Progenitor cell of endocrine pancreas (in vitro differentiated cells): ENCODE results near the gene DOCK4. TPM values are rescaled to one million over a fixed set of nuclear protein-coding genes. Genes with fewer than 3 reads are reported as not detected.
A peak's percentile ranks its signal among the peaks of the same experiment; 100 is the strongest.

ENCODE experiments used
- DNase-seq: peaks from one replicate; pipeline ENCODE4 v3.0.0; 2021; ENCODE audit warnings: low spot score; ENCODE audit not compliant: unreplicated experiment
- H3K27ac Mint-ChIP-seq: 2 replicates; pipeline ENCODE4 v1.8.0; 2021; ENCODE audit warnings: mild to moderate bottlenecking, moderate library complexity, mixed read lengths
- H3K27me3 Mint-ChIP-seq: 2 replicates; pipeline ENCODE4 v1.8.0; 2021; ENCODE audit warnings: mixed read lengths
- H3K36me3 Mint-ChIP-seq: 2 replicates; pipeline ENCODE4 v1.8.0; 2022; ENCODE audit warnings: mixed read lengths; ENCODE audit not compliant: insufficient read depth
- H3K4me1 Mint-ChIP-seq: 2 replicates; pipeline ENCODE4 v1.8.0; 2021; ENCODE audit warnings: low read depth, mixed read lengths
- H3K4me3 Mint-ChIP-seq: 2 replicates; pipeline ENCODE4 v1.8.0; 2021; ENCODE audit warnings: low read depth, mild to moderate bottlenecking, moderate library complexity, mixed read lengths
- H3K9me3 Mint-ChIP-seq: 2 replicates; pipeline ENCODE4 v1.8.0; 2021; ENCODE audit warnings: low read depth, mixed read lengths
- CTCF ChIP-seq: fragments of 200-600 bp; sonication (generic); IDR thresholded peaks from one replicate; pipeline ENCODE4 v1.5.0; 2021; ENCODE audit warnings: antibody characterized with exemption, mild to moderate bottlenecking; ENCODE audit not compliant: unreplicated experiment
- long read RNA-seq: library from polyadenylated mRNA; unstranded; transcript quantifications from one replicate; pipeline ENCODE4 v2.0.0, GENCODE V29; 2020
- total RNA-seq: library from RNA; stranded (reverse); gene quantifications from 2 replicates; pipeline ENCODE4 v1.2.1, GENCODE V29; 2021

DOCK4 gene
- 28.8 and 33.8 TPM in 2 replicates for total RNA-seq
- long read RNA-seq, partial matches to known transcripts: 14 of 19 reads
- long read RNA-seq, other reads (novel, unspliced or antisense): 4 of 19 reads

GRCh38 chr7:112206238-112206990 is at the start of gene DOCK4, which contains the start of gene ZNF277:
Gene DOCK4, minus strand, starts transcription at chr7:112206399. Its CDS starts 261 bp downstream, at chr7:112206138.
Gene ZNF277, plus strand, starts transcription at chr7:112206695. Its CDS starts 22 bp downstream, at chr7:112206717.
- Mint-ChIP-seq H3K9me3 (no peaks in the 10 kb centered on the region), H3K4me1 (peaks cover 30% of the 10 kb centered on the region), H3K27ac (peak within 1 kb of the TSS; percentile 98), H3K36me3 (no peaks in the 10 kb centered on the region), H3K4me3 (peak within 1 kb of the TSS; percentile 99), H3K27me3 (no peaks in the 10 kb centered on the region)
- TF ChIP-seq CTCF: no peak
- peak; percentile 99 for DNase-seq

GRCh38 chr7:112255388-112255720 is 49.2 kb upstream of the DOCK4 start:
- Mint-ChIP-seq H3K36me3 (peaks cover 3% of the 10 kb centered on the region), H3K9me3 (peaks cover 3% of the 10 kb centered on the region), H3K4me3 (no peak overlapping the region), H3K27me3 (no peaks in the 10 kb centered on the region), H3K27ac (no peak overlapping the region), H3K4me1 (peaks cover 19% of the 10 kb centered on the region)
- TF ChIP-seq CTCF: no peak
- no peak for DNase-seq

- peaks cover 3% of the 10 kb centered on the region for H3K9me3 Mint-ChIP-seq
- TF ChIP-seq CTCF: no peak
- no peaks in the 10 kb centered on the region for H3K27me3 Mint-ChIP-seq
- H3K4me1 Mint-ChIP-seq: peaks cover 19% of the 10 kb centered on the region
- no peak overlapping the region for H3K27ac Mint-ChIP-seq
- peaks cover 3% of the 10 kb centered on the region for H3K36me3 Mint-ChIP-seq
- H3K4me3 Mint-ChIP-seq: no peak overlapping the region
- DNase-seq: no peak
Observed at GRCh38 chr7:112254709-112255387, 48.6 kb upstream of the DOCK4 start.

- H3K36me3 Mint-ChIP-seq: peaks cover 4% of the 10 kb centered on the region
- H3K4me3 Mint-ChIP-seq: no peak overlapping the region
- DNase-seq: no peak
- peaks cover 3% of the 10 kb centered on the region for H3K9me3 Mint-ChIP-seq
- no peaks in the 10 kb centered on the region for H3K27me3 Mint-ChIP-seq
- no peak overlapping the region for H3K27ac Mint-ChIP-seq
- TF ChIP-seq CTCF: no peak
- H3K4me1 Mint-ChIP-seq: peaks cover 19% of the 10 kb centered on the region
Observed at GRCh38 chr7:112254156-112254555, 48.0 kb upstream of the DOCK4 start.

GRCh38 chr7:112252691-112253090 is 46.5 kb upstream of the DOCK4 start:
- Mint-ChIP-seq H3K36me3 (peaks cover 5% of the 10 kb centered on the region), H3K27me3 (no peaks in the 10 kb centered on the region), H3K9me3 (peaks cover 3% of the 10 kb centered on the region), H3K4me3 (no peak overlapping the region), H3K27ac (no peak overlapping the region), H3K4me1 (peaks cover 19% of the 10 kb centered on the region)
- DNase-seq: no peak
- no peak for TF ChIP-seq CTCF
